Activated CD4-positive, alpha-beta T cell treated with anti-CD3 and anti-CD28 coated beads, Interleukin-2, amount 10 ng/mL, durations not matched to agents 7 days and 5 days (primary cell): ENCODE results near the gene EML4. TPM values are rescaled to one million over a fixed set of nuclear protein-coding genes. Genes with fewer than 3 reads are reported as not detected.
A peak's percentile ranks its signal among the peaks of the same experiment; 100 is the strongest.
"Not testable (repeated sequence)": the region's sequence is repeated elsewhere in the genome, so short reads cannot be mapped to it uniquely, and the experiment has no call there.

Source experiments
- CTCF ChIA-PET: fragments of 350-600 bp; sonication (Branson Sonifier 250); formaldehyde crosslinking; loops from one replicate; lab custom pipeline; 2021; ENCODE audit warnings: antibody characterized with exemption; lab: Charles Lee
- POLR2A ChIA-PET: fragments of 350-600 bp; sonication (Branson Sonifier 250); formaldehyde crosslinking; loops from one replicate; lab custom pipeline; 2021; ENCODE audit warnings: antibody characterized with exemption; lab: Charles Lee
- DNase-seq: peaks from one replicate; pipeline ENCODE4 v3.0.0-alpha.2; 2020
- H3K27ac Mint-ChIP-seq: one replicate; pipeline ENCODE4 v1.8.0; 2021; ENCODE audit warnings: mild to moderate bottlenecking, moderate library complexity, mixed read lengths
- H3K27me3 Mint-ChIP-seq: one replicate; pipeline ENCODE4 v1.8.0; 2021; ENCODE audit warnings: mixed read lengths
- H3K36me3 Mint-ChIP-seq: one replicate; pipeline ENCODE4 v1.8.0; 2021; ENCODE audit warnings: low read depth, mixed read lengths
- H3K4me1 Mint-ChIP-seq: one replicate; pipeline ENCODE4 v1.8.0; 2021; ENCODE audit warnings: mixed read lengths
- H3K4me3 Mint-ChIP-seq: one replicate; pipeline ENCODE4 v1.8.0; 2021; ENCODE audit warnings: mild to moderate bottlenecking, moderate library complexity, mixed read lengths
- H3K9me3 Mint-ChIP-seq: one replicate; pipeline ENCODE4 v1.8.0; 2021; ENCODE audit warnings: mixed read lengths
- total RNA-seq, 2 experiments: library from RNA; stranded (reverse); gene quantifications; one replicate each; pipeline ENCODE4 v1.2.3, GENCODE V29; 2021

Gene EML4
- total RNA-seq, 2 experiments from 2014 or later = 93.8 to 99.6 TPM

DNA sequence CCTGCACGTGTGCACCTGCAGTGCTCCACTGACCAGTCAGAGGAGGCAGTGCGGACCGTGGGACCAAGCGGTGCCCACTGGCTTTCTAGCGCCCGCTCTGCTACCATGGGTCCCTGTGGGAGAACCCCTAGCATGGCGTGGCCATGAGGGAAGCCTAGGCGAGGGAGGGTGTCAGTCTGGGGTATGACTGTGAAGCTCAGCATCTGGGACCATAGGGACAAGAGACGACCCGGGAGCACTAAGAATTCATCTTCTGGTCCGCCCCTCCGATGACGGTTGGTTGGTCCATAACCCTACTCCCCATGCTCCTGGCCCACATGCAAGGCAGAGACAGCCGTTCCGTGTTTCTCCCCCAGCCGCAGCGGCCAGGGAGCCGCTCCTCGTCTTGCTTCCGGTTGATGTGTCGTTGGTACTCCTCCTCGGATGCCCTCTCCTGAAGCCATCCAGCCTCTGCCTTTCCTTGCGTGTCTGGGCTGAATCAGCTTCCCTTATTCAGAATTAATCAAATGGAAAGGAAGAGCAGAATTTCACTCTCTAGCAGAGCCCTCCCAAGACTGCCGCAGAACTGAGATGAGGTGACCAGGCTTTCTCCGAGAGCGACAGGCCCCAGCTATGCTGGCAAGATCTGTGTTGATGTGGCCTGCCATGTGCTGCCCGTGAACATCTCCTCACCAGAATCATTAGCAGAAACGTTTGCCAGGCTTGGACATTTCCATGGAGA is 168.9 kb downstream of the EML4 start:
- POLR2A ChIA-PET = no interaction called here
- DNase-seq = no peak
- Mint-ChIP-seq H3K4me3 (no peak overlapping the region), H3K4me1 (peaks cover 18% of the 10 kb centered on the region), H3K36me3 (peaks cover 66% of the 10 kb centered on the region), H3K27ac (no peak overlapping the region), H3K9me3 (peaks cover 12% of the 10 kb centered on the region), H3K27me3 (no peaks in the 10 kb centered on the region)
- CTCF ChIA-PET = interaction anchor here (1.3 kb wide), 1 partner anchor 19 kb away, joined by 5 read pairs; no protein-coding TSS in a partner anchor

DNA sequence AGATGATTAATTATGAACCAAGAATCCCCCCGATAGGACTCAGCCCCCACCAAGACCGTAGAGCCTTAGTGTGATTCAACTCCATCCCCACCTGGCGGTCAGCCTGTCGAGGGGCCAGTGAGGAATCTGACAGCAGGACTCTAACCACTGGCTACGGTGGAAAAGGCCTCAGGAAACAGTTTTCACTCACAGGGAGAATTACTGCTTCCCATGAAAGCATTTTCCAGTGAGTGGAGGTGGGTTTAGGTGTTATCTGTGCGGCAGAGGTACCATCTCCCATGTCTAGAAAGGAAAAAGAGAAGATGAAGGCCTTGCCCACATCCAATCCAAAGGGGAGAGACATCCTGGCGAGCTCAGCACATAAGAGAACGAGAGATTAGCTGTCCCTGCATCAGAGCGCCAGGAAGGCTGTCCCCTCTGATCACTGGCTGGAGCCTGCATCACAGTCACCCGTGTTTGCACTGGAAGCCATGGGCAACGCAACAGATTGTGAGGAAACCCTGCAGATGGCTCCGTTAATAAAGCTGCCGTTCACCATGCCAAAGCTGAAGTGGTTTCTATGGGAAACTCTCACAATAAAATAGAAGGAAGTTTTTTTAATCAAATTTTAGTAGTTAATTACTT is 169.5 kb downstream of the EML4 start:
- POLR2A ChIA-PET = no interaction called here
- Mint-ChIP-seq H3K9me3 (peaks cover 12% of the 10 kb centered on the region), H3K27ac (peak overlapping the region; percentile 19), H3K4me3 (no peak overlapping the region), H3K4me1 (peaks cover 24% of the 10 kb centered on the region), H3K36me3 (peaks cover 66% of the 10 kb centered on the region), H3K27me3 (no peaks in the 10 kb centered on the region)
- DNase-seq = no peak
- CTCF ChIA-PET = interaction anchor here (1.3 kb wide), 1 partner anchor 18 kb away, joined by 5 read pairs; no protein-coding TSS in a partner anchor

DNA sequence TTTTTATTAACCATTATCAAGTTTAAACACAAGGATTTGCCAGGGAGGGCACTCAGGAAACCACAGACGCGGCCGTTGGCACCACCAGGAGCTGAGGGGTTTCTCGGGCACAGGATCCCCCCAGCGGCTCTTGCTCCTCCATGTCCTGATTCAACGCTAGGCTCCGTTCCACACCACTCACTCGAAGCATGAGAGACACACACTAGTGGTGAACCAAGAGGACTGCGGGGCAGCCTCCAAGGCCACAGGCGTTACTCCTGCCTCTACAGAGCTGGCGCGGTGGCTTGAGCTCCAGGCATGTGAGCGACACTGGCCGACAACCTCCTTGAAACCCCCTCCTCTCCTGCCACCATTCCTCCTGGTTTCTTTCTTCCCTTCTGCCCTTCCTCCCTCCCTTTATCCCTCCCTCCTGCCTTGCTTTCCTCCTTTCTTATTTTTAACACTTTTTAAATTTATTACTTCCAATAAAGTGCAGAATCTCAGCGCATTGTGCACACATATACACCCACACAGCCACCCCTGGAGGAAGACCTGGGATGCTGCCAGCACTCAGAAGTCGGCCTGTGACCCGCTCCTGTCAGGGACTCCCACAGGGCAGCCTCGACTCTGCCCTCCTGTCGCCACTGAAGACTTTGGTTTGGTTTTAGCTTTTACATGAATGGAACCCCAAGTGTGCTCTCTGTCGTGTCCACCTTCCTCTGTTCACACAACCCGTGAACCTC is 170.2 kb downstream of the EML4 start:
- peak overlapping the region; percentile 48 for H3K27ac Mint-ChIP-seq
- POLR2A ChIA-PET = no interaction called here
- no peak for DNase-seq
- H3K27me3 Mint-ChIP-seq = no peaks in the 10 kb centered on the region
- peaks cover 24% of the 10 kb centered on the region for H3K4me1 Mint-ChIP-seq
- H3K9me3 Mint-ChIP-seq = peaks cover 12% of the 10 kb centered on the region
- CTCF ChIA-PET = interaction anchor here (0.9 to 1.3 kb wide), 2 partner anchors 15 to 17 kb away, joined by 3 to 5 read pairs; no protein-coding TSS in a partner anchor
- H3K36me3 Mint-ChIP-seq = peaks cover 65% of the 10 kb centered on the region
- H3K4me3 Mint-ChIP-seq = no peak overlapping the region

DNA sequence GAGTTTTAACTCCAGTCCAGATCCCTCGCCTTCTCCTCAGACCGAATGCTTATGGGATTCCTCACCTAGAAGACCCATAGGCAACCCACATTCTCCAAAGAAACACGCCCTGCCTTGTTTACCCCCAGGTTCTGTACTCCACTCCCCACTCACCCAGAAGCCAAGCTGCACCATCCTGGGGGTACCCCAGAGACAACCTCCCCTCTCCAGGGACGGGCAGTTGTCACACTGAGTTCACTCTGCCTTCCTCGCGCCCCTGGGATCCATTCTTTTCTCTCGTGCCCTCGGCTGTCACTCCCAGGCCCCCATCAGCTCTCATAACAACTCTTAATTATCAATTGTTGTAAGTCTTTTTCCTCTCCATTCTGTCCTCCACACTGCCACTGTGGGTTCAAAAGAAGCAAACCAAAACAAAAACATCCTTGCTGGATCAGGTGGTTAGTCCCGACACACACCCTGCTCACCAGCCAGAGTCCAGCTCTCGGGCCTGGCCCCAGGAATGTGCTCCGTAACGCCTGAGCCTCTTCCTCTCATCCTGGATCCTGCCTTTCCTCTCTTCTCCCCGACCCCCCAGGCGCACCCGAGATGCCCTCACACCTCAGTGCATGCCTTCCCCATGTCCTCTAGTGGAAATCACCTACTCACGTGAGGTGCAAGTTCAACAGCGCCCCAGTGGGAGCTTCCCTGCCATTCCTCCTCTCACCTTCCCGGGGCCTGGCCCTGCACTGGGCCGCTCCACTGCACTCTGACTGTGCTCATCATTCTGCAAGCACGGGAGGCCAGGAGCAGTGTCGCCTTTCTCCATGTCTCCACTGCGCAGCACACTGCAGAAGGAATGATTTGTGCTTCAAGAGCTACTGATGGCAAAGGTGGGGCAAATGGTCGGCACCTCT is 171.1 kb downstream of the EML4 start:
- DNase-seq = no peak
- H3K27me3 Mint-ChIP-seq = no peaks in the 10 kb centered on the region
- peaks cover 63% of the 10 kb centered on the region for H3K36me3 Mint-ChIP-seq
- CTCF ChIA-PET = interaction anchor here (0.9 kb wide), 1 partner anchor 14 kb away, joined by 3 read pairs; no protein-coding TSS in a partner anchor
- no peak overlapping the region for H3K4me3 Mint-ChIP-seq
- H3K27ac Mint-ChIP-seq = peak overlapping the region; percentile 48
- POLR2A ChIA-PET = interaction anchor here (0.6 kb wide), 2 partner anchors 52 to 315 kb away, joined by 3 read pairs; no protein-coding TSS in a partner anchor
- peaks cover 24% of the 10 kb centered on the region for H3K4me1 Mint-ChIP-seq
- peaks cover 12% of the 10 kb centered on the region for H3K9me3 Mint-ChIP-seq

DNA sequence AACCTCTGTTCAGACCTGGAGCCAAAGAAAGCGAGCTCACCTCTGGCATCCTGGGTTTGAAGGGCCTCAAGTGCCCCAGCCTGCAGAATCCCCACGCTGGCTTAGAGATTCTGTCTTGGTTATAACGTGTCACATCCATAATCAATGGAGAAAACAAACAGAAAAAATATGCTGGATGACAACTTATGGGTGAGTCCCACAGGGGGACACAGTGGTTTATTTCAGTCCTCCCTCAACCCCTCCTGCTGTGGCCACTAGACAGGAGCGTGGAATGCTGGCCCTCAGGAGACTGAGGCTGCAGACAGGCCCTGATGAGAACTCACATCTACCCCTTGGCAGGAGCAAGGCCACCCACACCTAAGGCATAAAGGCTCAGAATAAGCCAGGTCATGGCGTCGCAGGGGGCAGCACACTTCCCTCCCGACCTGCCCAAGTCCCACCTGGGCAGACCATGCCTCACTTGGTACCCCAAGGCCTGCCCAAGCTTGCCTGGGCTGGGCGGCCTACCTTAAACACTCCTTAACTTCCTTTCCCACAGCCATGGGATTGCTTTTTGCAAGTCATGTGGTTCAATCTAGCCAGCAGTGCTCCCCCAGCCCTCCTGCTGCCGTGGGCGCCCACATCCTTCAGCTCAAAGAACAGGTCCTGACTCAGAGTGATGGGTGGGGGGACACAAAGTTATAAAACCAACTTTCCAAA is 171.9 kb downstream of the EML4 start:
- peaks cover 62% of the 10 kb centered on the region for H3K36me3 Mint-ChIP-seq
- H3K4me1 Mint-ChIP-seq = peaks cover 24% of the 10 kb centered on the region
- peak overlapping the region; percentile 22 for H3K27ac Mint-ChIP-seq
- DNase-seq = no peak
- H3K27me3 Mint-ChIP-seq = no peaks in the 10 kb centered on the region
- H3K4me3 Mint-ChIP-seq = no peak overlapping the region
- POLR2A ChIA-PET = interaction anchor here (0.6 kb wide), 2 partner anchors 52 to 316 kb away, joined by 3 read pairs; no protein-coding TSS in a partner anchor
- CTCF ChIA-PET = interaction anchor here (2.0 kb wide), 1 partner anchor 11 kb away, joined by 11 read pairs; no protein-coding TSS in a partner anchor
- H3K9me3 Mint-ChIP-seq = peaks cover 12% of the 10 kb centered on the region

DNA sequence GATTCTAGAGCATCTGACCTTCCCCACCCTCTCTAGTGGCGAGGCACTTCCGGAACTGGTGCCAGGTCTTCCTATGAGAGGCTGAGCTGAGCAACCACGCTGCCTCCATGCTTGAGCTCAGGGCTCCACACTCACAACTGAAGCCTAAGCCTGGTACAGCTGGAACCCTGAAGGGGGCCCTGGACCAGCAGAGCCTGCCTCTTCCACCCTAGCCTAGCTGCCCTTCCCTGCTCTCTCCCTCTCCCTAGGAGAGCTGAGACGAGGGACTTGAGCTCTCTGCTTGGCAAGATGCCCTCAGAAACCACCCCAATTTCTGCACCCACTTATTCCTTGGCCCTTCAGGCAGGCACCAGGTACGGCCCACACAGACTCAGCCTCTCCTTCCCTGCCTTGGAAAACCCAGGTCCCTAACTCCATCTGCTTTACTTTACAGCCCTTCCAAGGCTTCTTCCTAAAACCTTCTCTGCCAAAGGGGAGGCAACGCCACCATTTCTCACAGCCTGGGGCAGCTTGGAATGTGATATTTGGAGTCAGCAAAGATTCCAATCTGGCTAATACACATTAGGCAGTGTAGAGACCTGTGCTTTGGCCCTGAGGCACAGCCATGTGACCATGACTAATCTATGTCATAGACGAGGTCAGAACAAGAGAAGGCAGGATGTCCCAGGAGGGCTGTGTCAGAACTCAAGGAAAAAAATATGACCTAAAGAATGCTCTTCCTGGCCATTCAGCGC is 173.1 kb downstream of the EML4 start:
- no peaks in the 10 kb centered on the region for H3K27me3 Mint-ChIP-seq
- H3K36me3 Mint-ChIP-seq = peaks cover 53% of the 10 kb centered on the region
- H3K4me3 Mint-ChIP-seq = no peak overlapping the region
- DNase-seq = no peak
- CTCF ChIA-PET = interaction anchor here (0.7 to 2.0 kb wide), 5 partner anchors 10 to 36 kb away, joined by 3 to 11 read pairs (median 3); no protein-coding TSS in a partner anchor
- POLR2A ChIA-PET = no interaction called here
- peaks cover 24% of the 10 kb centered on the region for H3K4me1 Mint-ChIP-seq
- H3K9me3 Mint-ChIP-seq = peaks cover 9% of the 10 kb centered on the region
- peak overlapping the region; percentile 56 for H3K27ac Mint-ChIP-seq

DNA sequence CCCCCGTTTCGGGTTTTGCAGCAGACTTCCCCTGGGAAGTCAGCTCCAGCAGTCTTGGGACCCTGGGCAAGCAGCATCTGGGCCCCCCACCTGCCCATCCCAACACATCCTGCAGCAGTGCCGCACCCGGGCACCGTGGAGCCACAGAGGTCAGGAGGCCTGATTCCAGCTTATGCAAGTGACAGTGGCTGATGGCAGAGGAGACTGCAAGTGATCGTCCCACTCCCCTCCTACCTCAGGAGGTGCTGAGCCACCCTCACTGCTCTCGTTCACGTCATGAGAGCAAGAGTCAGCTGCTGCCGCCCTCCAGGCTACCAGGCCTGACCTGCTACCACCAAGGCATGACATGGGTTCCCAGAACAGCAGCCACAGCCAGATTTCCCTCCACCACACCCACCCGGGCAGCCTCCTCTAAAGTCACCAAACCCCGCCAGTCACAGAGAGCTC is 173.7 kb downstream of the EML4 start:
- Mint-ChIP-seq H3K27ac (peak overlapping the region; percentile 56), H3K27me3 (no peaks in the 10 kb centered on the region), H3K4me1 (peaks cover 24% of the 10 kb centered on the region), H3K4me3 (no peak overlapping the region), H3K9me3 (peaks cover 6% of the 10 kb centered on the region), H3K36me3 (peaks cover 50% of the 10 kb centered on the region)
- DNase-seq = no peak
- ChIA-PET POLR2A (interaction anchor here (0.6 kb wide), 1 partner anchor 60 kb away, joined by 3 read pairs; no protein-coding TSS in a partner anchor), CTCF (interaction anchor here (0.6 to 2.0 kb wide), 9 partner anchors 9 to 163 kb away, joined by 3 to 11 read pairs (median 3); no protein-coding TSS in a partner anchor)

DNA sequence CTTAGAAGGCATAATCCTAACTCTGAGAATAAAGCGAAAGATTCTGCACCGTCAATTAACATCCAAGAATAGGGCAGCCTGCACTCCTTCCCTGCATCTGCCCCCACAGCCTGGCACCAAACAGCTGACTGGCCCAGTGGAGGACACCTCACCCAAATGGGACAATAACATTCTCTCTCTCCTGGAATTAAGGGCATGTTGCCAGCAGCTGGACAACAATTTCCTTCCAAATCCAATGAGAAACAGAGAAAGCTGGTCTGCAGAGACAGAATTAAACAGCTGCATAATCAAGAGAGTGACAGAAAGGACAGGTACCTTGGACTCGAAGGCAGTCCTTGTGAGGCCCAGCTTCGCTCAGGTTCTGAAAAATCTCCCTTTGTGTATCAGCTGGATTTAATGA is 176.8 kb downstream of the EML4 start:
- POLR2A ChIA-PET = no interaction called here
- Mint-ChIP-seq H3K27me3 (no peaks in the 10 kb centered on the region), H3K4me1 (peaks cover 22% of the 10 kb centered on the region), H3K27ac (no peak overlapping the region), H3K36me3 (peaks cover 49% of the 10 kb centered on the region), H3K9me3 (no peaks in the 10 kb centered on the region), H3K4me3 (no peak overlapping the region)
- CTCF ChIA-PET = interaction anchor here (1.1 kb wide), 1 partner anchor 17 kb away, joined by 6 read pairs; no protein-coding TSS in a partner anchor
- DNase-seq = no peak

DNA sequence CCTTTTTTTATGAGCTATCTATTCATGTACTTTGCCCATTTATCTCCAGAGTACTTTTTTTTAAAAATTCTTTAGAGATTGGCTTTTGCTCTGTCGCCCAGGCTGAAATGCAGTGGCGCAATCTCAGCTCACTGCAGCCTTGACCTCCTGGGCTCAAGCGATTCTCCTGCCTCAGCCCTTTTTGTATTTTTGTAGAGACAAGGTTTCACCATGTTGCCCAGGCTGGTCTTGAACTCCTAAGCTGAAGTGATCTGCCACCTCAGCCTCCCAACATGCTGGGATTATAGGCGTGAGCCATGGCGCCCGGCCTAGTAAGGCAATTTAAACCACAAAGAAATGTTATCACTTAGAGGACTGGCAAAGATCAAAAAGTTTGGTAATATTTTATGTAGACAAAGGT is 177.7 kb downstream of the EML4 start:
- CTCF ChIA-PET = interaction anchor here (0.6 to 1.1 kb wide), 2 partner anchors 18 to 152 kb away, joined by 3 to 6 read pairs; no protein-coding TSS in a partner anchor
- Mint-ChIP-seq H3K36me3 (peaks cover 53% of the 10 kb centered on the region), H3K4me1 (peaks cover 15% of the 10 kb centered on the region)
- POLR2A ChIA-PET = interaction anchor here (0.6 kb wide), 1 partner anchor 228 kb away, joined by 4 read pairs; no protein-coding TSS in a partner anchor
- not testable (repeated sequence) for H3K9me3 Mint-ChIP-seq, DNase-seq, H3K4me3 Mint-ChIP-seq, H3K27me3 Mint-ChIP-seq, H3K27ac Mint-ChIP-seq

DNA sequence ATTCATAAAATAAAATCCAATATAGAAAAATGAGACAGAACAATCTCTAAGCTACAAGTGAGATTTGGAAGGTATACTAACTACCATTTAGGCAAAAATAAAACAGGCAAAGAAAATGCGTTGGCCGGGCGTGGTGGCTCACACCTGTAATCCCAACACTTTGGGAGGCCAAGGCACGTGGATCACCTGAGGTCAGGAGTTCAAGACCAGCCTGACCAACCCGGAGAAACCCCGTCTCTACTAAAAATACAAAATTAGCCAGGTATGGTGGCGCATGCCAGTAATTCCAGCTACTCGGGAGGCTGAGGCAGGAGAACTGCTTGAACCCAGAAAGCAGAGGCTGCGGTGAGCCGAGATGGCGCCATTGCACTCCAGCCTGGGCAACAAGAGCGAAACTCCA is 178.4 kb downstream of the EML4 start:
- H3K27me3 Mint-ChIP-seq, H3K4me1 Mint-ChIP-seq, H3K27ac Mint-ChIP-seq, DNase-seq, H3K9me3 Mint-ChIP-seq, H3K4me3 Mint-ChIP-seq, POLR2A ChIA-PET, CTCF ChIA-PET: not testable (repeated sequence)
- peaks cover 60% of the 10 kb centered on the region for H3K36me3 Mint-ChIP-seq
